Upper lobe of left lung (tissue), 6 donors: ENCODE measurements around the gene ARIH1. TPM values are rescaled to one million over a fixed set of nuclear protein-coding genes. Genes with fewer than 3 reads are reported as not detected.
A peak's percentile ranks its signal among the peaks of the same experiment; 100 is the strongest.
"Not testable (repeated sequence)": the region's sequence is repeated elsewhere in the genome, so short reads cannot be mapped to it uniquely, and the experiment has no call there.

ENCODE experiments used
- ATAC-seq, 2 donors: fragments of 200-7000 bp; cut with Tn5 transposase; one replicate each; pipeline ENCODE4 v1.9.1; 2022; ENCODE audit warnings: mild to moderate bottlenecking in 2 of 2, moderate library complexity in 2 of 2; ENCODE audit not compliant: low FRiP score in 2 of 2
- DNase-seq, 2 donors: peaks; one replicate each; pipeline ENCODE4 v3.0.0-alpha.2; 2019 to 2020
- H3K27ac ChIP-seq, 4 donors: fragments of 200-600 bp; sonication (generic); one replicate each; pipeline ENCODE4 v1.5.1; 2016 to 2019
- H3K27me3 ChIP-seq, 4 donors: fragments of 200-600 bp; sonication (generic); one replicate each; pipeline ENCODE4 v1.5.1; 2017 to 2019
- H3K36me3 ChIP-seq, 4 donors: fragments of 200-600 bp; sonication (generic); one replicate each; pipeline ENCODE4 v1.5.1; 2016 to 2019
- H3K4me1 ChIP-seq, 4 donors: fragments of 200-600 bp; sonication (generic); one replicate each; pipeline ENCODE4 v1.5.1; 2018 to 2019
- H3K4me3 ChIP-seq, 4 donors: fragments of 200-600 bp; sonication (generic); one replicate each; pipeline ENCODE4 v1.5.1; 2017 to 2019; ENCODE audit warnings: mild to moderate bottlenecking in 2 of 4, moderate library complexity in 1 of 4
- H3K9me3 ChIP-seq, 4 donors: fragments of 200-600 bp; sonication (generic); one replicate each; pipeline ENCODE4 v1.5.1; 2018 to 2019
- CTCF ChIP-seq, 6 experiments: fragments of 450-650 bp in 4 of 6; fragments of 200-600 bp in 2 of 6; sonication (generic) in 2 of 6; IDR thresholded peaks; one replicate each; pipeline ENCODE4 v1.5.1; 2016 to 2019; ENCODE audit warnings: antibody characterized with exemption in 6 of 6
- EP300 ChIP-seq, 4 donors: sonication (generic); formaldehyde crosslinking; IDR thresholded peaks; one replicate each; pipeline ENCODE4 v1.5.1; 2017; ENCODE audit warnings: antibody characterized with exemption in 4 of 4, control low read depth in 2 of 4
- POLR2A ChIP-seq, 4 donors: fragments of 450-650 bp; IDR thresholded peaks; one replicate each; pipeline ENCODE4 v1.5.1; 2016 to 2017; ENCODE audit warnings: antibody characterized with exemption in 4 of 4, mild to moderate bottlenecking in 2 of 4
- POLR2AphosphoS5 ChIP-seq, 2 donors: sonication (generic); formaldehyde crosslinking; IDR thresholded peaks; one replicate each; pipeline ENCODE4 v1.5.1; 2017; ENCODE audit warnings: antibody characterized with exemption in 2 of 2
- WGBS, 2 donors: methylation state at CpG; one replicate each; pipeline ENCODE4 v1.1.5; 2017 to 2018; 5-methylcytosine and 5-hydroxymethylcytosine counted together
- total RNA-seq, 6 donors: library from RNA; depleted of rRNA in 4 of 6; stranded (reverse); fragments of >200 nt in 4 of 6; gene quantifications; one replicate each; pipeline versions ENCODE4 v1.1.0 to v1.2.1, GENCODE V29; 2016 to 2021
- donor health status: DM: no; HTN: no; CAD: no; lungs with moderate emphysema.
- donor health status: DM: no; HTN: yes; CAD: no; lungs with severe emphysema.

The ARIH1 gene
- total RNA-seq, 6 donors from 2014 or later = 43.0 to 155 (median 85.4) TPM

- no peak for TF ChIP-seq EP300 (IDR thresholded peaks at IDR 0.05)
- no peak for TF ChIP-seq CTCF (IDR thresholded peaks at IDR 0.05)
- no peak for TF ChIP-seq POLR2AphosphoS5 (IDR thresholded peaks at IDR 0.05)
- no peak for TF ChIP-seq POLR2A (IDR thresholded peaks at IDR 0.05)
- Histone ChIP-seq H3K9me3 (no peaks in the 10 kb centered on the region), H3K4me1 (no peaks in the 10 kb centered on the region), H3K27me3 (no peaks in the 10 kb centered on the region), H3K36me3 (peaks cover 0 to 3% (median 0%) of the 10 kb centered on the region in 4 donors), H3K27ac (no peak overlapping the region), H3K4me3 (no peak overlapping the region)
- ATAC-seq = no peak
- 89 to 94% methylated on average over 2 of the region's 2 CpGs for WGBS, 2 donors
- DNase-seq = no peak
Observed at GRCh38 chr15:72592676-72593075, 118.5 kb downstream of the ARIH1 start.

- Histone ChIP-seq H3K4me1 (no peaks in the 10 kb centered on the region), H3K36me3 (peaks cover 0 to 3% (median 0%) of the 10 kb centered on the region in 4 donors), H3K27ac (no peak overlapping the region), H3K4me3 (no peak overlapping the region), H3K27me3 (no peaks in the 10 kb centered on the region), H3K9me3 (no peaks in the 10 kb centered on the region)
- ATAC-seq (no peak), DNase-seq (no peak)
- TF ChIP-seq POLR2A (IDR thresholded peaks at IDR 0.05) (no peak), POLR2AphosphoS5 (IDR thresholded peaks at IDR 0.05) (no peak), EP300 (IDR thresholded peaks at IDR 0.05) (no peak), CTCF (IDR thresholded peaks at IDR 0.05) (no peak)
- WGBS, 2 donors = 91 to 95% methylated on average over 4 of the region's 4 CpGs
Observed at GRCh38 chr15:72593838-72594237, 119.7 kb downstream of the ARIH1 start.

- no peak overlapping the region for H3K4me3 ChIP-seq
- H3K4me1 ChIP-seq = no peaks in the 10 kb centered on the region
- DNase-seq (no peak), ATAC-seq (peak in 1 of 2 donors; percentile 66)
- peak; percentile 24 to 57 (median 46) for TF ChIP-seq CTCF (IDR thresholded peaks at IDR 0.05)
- no peak for TF ChIP-seq POLR2A (IDR thresholded peaks at IDR 0.05)
- no peaks in the 10 kb centered on the region for H3K9me3 ChIP-seq
- H3K36me3 ChIP-seq = no peaks in the 10 kb centered on the region
- H3K27me3 ChIP-seq = no peaks in the 10 kb centered on the region
- no peak overlapping the region for H3K27ac ChIP-seq
- 5 to 13% methylated on average over 2 of the region's 2 CpGs for WGBS, 2 donors
Observed at GRCh38 chr15:72599855-72600464, 125.8 kb downstream of the ARIH1 start.

DNA sequence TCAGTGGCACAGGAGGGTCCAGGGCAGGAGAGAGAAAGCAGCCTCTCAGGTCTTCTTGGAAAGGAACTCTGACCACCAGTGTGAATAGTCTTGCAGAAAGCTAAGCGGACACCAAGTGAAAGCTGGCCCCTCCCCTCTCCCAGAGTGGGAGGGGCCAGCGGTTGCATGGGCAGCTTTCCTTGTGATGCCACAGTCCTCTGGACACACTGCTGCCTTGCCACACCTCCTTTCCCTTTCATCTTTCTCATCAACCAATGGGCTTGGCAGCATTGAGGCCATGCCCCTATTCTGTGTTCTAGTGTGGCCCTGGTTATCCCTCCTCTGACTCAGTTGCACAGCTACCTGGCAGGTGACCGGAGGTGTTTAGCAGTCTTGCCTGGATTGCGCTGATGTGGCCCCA is 130.7 kb downstream of the ARIH1 start:
- WGBS, 2 donors = 88 to 91% methylated on average over 3 to 4 of the region's 4 CpGs

DNA sequence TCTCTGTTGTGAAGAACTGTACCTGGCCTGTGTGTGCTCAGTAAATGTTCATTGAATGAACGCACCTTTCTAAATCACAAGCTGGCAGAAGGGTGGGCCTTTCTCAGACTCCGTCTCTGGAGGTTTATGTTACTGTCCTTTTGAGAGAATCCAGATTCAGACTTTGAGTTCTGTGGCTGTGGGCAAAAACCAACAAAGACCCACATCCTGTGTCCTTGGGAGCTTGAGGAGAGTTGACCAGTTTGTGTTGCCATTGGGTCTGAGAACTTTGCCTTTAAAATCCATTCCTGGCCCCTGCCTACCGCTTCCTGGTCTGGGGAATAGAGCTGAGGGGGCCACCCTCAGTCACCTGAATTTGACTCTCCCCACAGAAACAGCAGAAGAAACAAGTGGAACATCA is 134.0 kb downstream of the ARIH1 start:
- not testable (repeated sequence) for DNase-seq, H3K27me3 ChIP-seq, ATAC-seq, H3K4me3 ChIP-seq, H3K36me3 ChIP-seq, H3K9me3 ChIP-seq, H3K4me1 ChIP-seq, H3K27ac ChIP-seq
- WGBS, 2 donors = 93 to 95% methylated on average over 3 of the region's 3 CpGs

More for the DNA sequence above, 130.7 kb downstream of the ARIH1 start:
- ATAC-seq (no peak), DNase-seq (no peak)
- H3K27me3 ChIP-seq = no peaks in the 10 kb centered on the region
- TF ChIP-seq CTCF (IDR thresholded peaks at IDR 0.05) = no peak
- no peak for TF ChIP-seq POLR2A (IDR thresholded peaks at IDR 0.05)
- TF ChIP-seq POLR2AphosphoS5 (IDR thresholded peaks at IDR 0.05) = no peak
- no peak for TF ChIP-seq EP300 (IDR thresholded peaks at IDR 0.05)
- no peaks in the 10 kb centered on the region for H3K36me3 ChIP-seq
- no peaks in the 10 kb centered on the region for H3K4me1 ChIP-seq
- no peaks in the 10 kb centered on the region for H3K9me3 ChIP-seq
- no peak overlapping the region for H3K27ac ChIP-seq
- H3K4me3 ChIP-seq = no peak overlapping the region
